Transverse colon (tissue), 4 donors: ENCODE measurements around the gene ZFAND3.

Experiments used
- CTCF ChIP-seq, 5 experiments: fragments of 200-600 bp in 3 of 5; fragments of 450-650 bp in 2 of 5; sonication (generic) in 3 of 5; IDR thresholded peaks; 1 replicate in 2 of 5; 2 replicates in 3 of 5; pipeline ENCODE4 v1.5.1; 2016 to 2017; ENCODE audit warnings: antibody characterized with exemption in 5 of 5, inconsistent platforms in 3 of 5, mild to moderate bottlenecking in 2 of 5, moderate library complexity in 1 of 5
- EP300 ChIP-seq: sonication (generic); formaldehyde crosslinking; IDR thresholded peaks from one replicate; pipeline ENCODE4 v1.6.1; 2017; ENCODE audit warnings: antibody characterized with exemption, low read depth
- POLR2A ChIP-seq: fragments of 450-650 bp; IDR thresholded peaks from one replicate; pipeline ENCODE4 v1.6.1; 2016; ENCODE audit warnings: antibody characterized with exemption, mild to moderate bottlenecking, moderate library complexity
- POLR2AphosphoS5 ChIP-seq, 3 donors: sonication (generic); formaldehyde crosslinking; IDR thresholded peaks; one replicate each; pipeline ENCODE4 v1.6.1; 2016; ENCODE audit warnings: antibody characterized with exemption in 3 of 3

GRCh38 chr6:38091613-38092012 lies 272.1 kb downstream of the ZFAND3 start:
- TF ChIP-seq CTCF (IDR thresholded peaks at IDR 0.05) (no peak), POLR2A (no peak), EP300 (no peak), POLR2AphosphoS5 (IDR thresholded peaks at IDR 0.05) (no peak)
